H1 (cell line): ENCODE results near the gene PXDC1. TPM values are rescaled to one million over a fixed set of nuclear protein-coding genes. Genes with fewer than 3 reads are reported as not detected.

Experiments
- ATF3 ChIP-seq: IDR thresholded peaks from 2 replicates; pipeline ENCODE4 v1.6.1; 2011; ENCODE audit warnings: low read depth, mild to moderate bottlenecking, low read length; ENCODE audit not compliant: insufficient read depth
- NANOG ChIP-seq: IDR thresholded peaks from 2 replicates; pipeline ENCODE4 v1.6.1; 2011; ENCODE audit warnings: low read length, low read depth, mild to moderate bottlenecking, inconsistent platforms; ENCODE audit not compliant: insufficient read depth, poor library complexity, severe bottlenecking
- PHF8 ChIP-seq: fragments of 200-600 bp; sonication (generic); conservative IDR thresholded peaks from 2 replicates; pipeline ENCODE4 v1.7.1; 2012; ENCODE audit warnings: low read depth, mild to moderate bottlenecking, inconsistent platforms, low read length, moderate library complexity
- RXRA ChIP-seq: IDR thresholded peaks from 2 replicates; pipeline ENCODE4 v1.6.1; 2011; ENCODE audit warnings: low read depth, mild to moderate bottlenecking, low read length, moderate library complexity; ENCODE audit not compliant: insufficient read depth
- SAP30 ChIP-seq: fragments of 300-600 bp; sonication (generic); IDR thresholded peaks from 2 replicates; pipeline ENCODE4 v1.7.1; 2012; ENCODE audit warnings: low read length, moderate library complexity, mild to moderate bottlenecking, inconsistent platforms; ENCODE audit not compliant: insufficient read depth, insufficient replicate concordance
- polyA plus RNA-seq, 7 experiments: library from polyadenylated mRNA; depleted of rRNA in 3 of 7; stranded (reverse) in 5 of 7; unstranded in 2 of 7; fragments of >200 nt in 5 of 7; fragments of 200-250 nt in 2 of 7; gene quantifications; 1 replicate in 5 of 7; 2 replicates in 1 of 7; 4 replicates in 1 of 7; pipeline versions ENCODE4 v1.2.1 to v1.2.3, GENCODE V29; 2011 to 2013; ENCODE audit warnings: missing spikeins in 2 of 7, mixed read lengths in 2 of 7
- total RNA-seq: library from RNA; stranded (reverse); fragmentation: NEBNext Ultra II Directional; extraction: Animal tissue kit (Norgen Biotek cat#: 25700); gene quantifications from 2 replicates; pipeline ENCODE4 v1.2.1, GENCODE V29; 2021

The PXDC1 gene
- total and polyA plus RNA-seq, 2 of the 8 experiments (the other 6 are each of a cell fraction or from before 2014, with no cell fraction given) = 1.7 to 2.0 TPM

- TF ChIP-seq RXRA (no peak), NANOG (no peak), PHF8 (no peak), SAP30 (no peak), ATF3 (no peak)
Observed at GRCh38 chr6:3738381-3739131, 13.0 kb downstream of the PXDC1 start (continued).
